Lower lobe of right lung (tissue), 2 donors: ENCODE data around the gene KRTAP13-2. TPM values are rescaled to one million over a fixed set of nuclear protein-coding genes. Genes with fewer than 3 reads are reported as not detected.
A peak's percentile ranks its signal among the peaks of the same experiment; 100 is the strongest.

Experiments
- ATAC-seq, 2 donors: fragments of 200-7000 bp; cut with Tn5 transposase; one replicate each; pipeline ENCODE4 v1.9.1; 2020 to 2022; ENCODE audit warnings: mild to moderate bottlenecking in 2 of 2, moderate library complexity in 2 of 2
- DNase-seq: peaks from one replicate; pipeline ENCODE4 v3.0.0-alpha.2; 2020
- H3K27ac ChIP-seq: fragments of 200-600 bp; one replicate; pipeline ENCODE4 v1.8.0; 2022
- H3K27me3 ChIP-seq: fragments of 200-600 bp; one replicate; pipeline ENCODE4 v1.8.0; 2022; ENCODE audit warnings: low read depth
- H3K36me3 ChIP-seq: fragments of 200-600 bp; one replicate; pipeline ENCODE4 v1.8.0; 2022; ENCODE audit warnings: mild to moderate bottlenecking
- H3K4me1 ChIP-seq: fragments of 200-600 bp; one replicate; pipeline ENCODE4 v1.8.0; 2022
- H3K4me3 ChIP-seq: fragments of 200-600 bp; one replicate; pipeline ENCODE4 v1.8.0; 2022; ENCODE audit warnings: mild to moderate bottlenecking
- H3K9me3 ChIP-seq: fragments of 200-600 bp; one replicate; pipeline ENCODE4 v1.8.0; 2022
- intact Hi-C: fragments of 100-400 bp; cut with DNase I; formaldehyde crosslinking; loops from one replicate; pipeline ENCODE4 v1.11.0; 2022
- total RNA-seq: library from RNA; stranded (reverse); fragmentation: NEBNext Ultra II Directional; extraction: Animal tissue kit (Norgen Biotek cat#: 25700); gene quantifications from one replicate; pipeline ENCODE4 v1.2.1, GENCODE V29; 2021
- TF ChIP-seq, protein P1 (sequence below): fragments of 200-600 bp; IDR thresholded peaks from one replicate; pipeline ENCODE4 v1.8.0; 2022; ENCODE audit warnings: antibody characterized with exemption, mild to moderate bottlenecking
- donor health status: DM: no; HTN: yes; CAD: no; lungs with severe emphysema.

KRTAP13-2 gene
- total RNA-seq, 1 donor from 2014 or later, result not detected

DNA sequence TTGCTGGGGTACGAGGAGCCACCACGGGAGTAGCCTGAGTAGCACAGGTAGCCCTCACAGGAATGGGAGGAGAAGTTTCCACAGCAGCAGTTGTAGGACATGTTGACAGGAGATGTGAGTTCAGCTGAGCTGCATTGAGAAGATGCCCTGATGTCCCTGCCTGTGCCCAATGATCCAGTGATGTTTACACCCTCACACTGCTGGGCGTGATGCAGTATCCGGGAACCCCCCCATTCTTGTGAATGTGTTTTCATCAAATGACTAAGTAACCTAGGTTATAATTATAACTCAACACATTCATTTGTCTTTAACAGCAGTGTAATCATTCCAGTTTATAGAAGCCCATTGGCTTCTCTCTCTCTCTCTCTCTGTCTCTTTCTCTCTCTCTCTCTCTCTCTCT, 23.6 kb downstream of the KRTAP13-2 start, which contains the start of gene KRTAP23-1:
Gene KRTAP23-1 (minus strand): TSS at position 101 of the 400 bp plus-strand sequence. CDS start 0 bp downstream, at position 101.
- Histone ChIP-seq H3K4me3 (no peak within 1 kb of the TSS), H3K9me3 (no peaks in the 10 kb centered on the region), H3K27me3 (no peaks in the 10 kb centered on the region), H3K36me3 (no peaks in the 10 kb centered on the region), H3K27ac (no peak within 1 kb of the TSS), H3K4me1 (no peaks in the 10 kb centered on the region)
- TF ChIP-seq, protein P1, sequence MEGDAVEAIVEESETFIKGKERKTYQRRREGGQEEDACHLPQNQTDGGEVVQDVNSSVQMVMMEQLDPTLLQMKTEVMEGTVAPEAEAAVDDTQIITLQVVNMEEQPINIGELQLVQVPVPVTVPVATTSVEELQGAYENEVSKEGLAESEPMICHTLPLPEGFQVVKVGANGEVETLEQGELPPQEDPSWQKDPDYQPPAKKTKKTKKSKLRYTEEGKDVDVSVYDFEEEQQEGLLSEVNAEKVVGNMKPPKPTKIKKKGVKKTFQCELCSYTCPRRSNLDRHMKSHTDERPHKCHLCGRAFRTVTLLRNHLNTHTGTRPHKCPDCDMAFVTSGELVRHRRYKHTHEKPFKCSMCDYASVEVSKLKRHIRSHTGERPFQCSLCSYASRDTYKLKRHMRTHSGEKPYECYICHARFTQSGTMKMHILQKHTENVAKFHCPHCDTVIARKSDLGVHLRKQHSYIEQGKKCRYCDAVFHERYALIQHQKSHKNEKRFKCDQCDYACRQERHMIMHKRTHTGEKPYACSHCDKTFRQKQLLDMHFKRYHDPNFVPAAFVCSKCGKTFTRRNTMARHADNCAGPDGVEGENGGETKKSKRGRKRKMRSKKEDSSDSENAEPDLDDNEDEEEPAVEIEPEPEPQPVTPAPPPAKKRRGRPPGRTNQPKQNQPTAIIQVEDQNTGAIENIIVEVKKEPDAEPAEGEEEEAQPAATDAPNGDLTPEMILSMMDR, result no peak
- no peak for ATAC-seq
- no peak for DNase-seq
- intact Hi-C loops, result no loop called here

DNA sequence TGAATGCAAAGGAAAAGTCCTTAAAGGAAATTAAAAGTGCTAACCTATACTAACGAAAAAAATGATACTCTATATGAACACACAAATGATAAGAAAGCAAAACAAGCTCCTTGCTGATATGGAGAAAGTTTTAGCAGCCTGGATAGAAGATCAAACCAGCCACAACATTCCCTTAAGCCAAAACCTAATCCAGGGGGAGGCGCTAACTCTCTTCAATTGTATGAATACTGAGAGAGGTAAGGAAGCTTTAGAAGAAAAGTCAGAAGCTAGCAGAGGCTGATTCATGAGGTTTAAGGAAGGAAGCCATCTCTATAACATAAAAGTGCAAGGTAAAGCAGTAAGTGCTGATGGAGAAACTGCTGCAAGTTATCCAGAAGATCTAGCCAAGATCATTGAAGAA, 27.1 kb downstream of the KRTAP13-2 start:
- intact Hi-C loops, result no loop called here
- no peaks in the 10 kb centered on the region for H3K36me3 ChIP-seq
- no peak overlapping the region for H3K4me3 ChIP-seq
- no peaks in the 10 kb centered on the region for H3K9me3 ChIP-seq
- DNase-seq, result no peak
- no peaks in the 10 kb centered on the region for H3K27me3 ChIP-seq
- H3K4me1 ChIP-seq, result no peaks in the 10 kb centered on the region
- TF ChIP-seq, protein P1, result no peak
- ATAC-seq, result no peak
- no peak overlapping the region for H3K27ac ChIP-seq

DNA sequence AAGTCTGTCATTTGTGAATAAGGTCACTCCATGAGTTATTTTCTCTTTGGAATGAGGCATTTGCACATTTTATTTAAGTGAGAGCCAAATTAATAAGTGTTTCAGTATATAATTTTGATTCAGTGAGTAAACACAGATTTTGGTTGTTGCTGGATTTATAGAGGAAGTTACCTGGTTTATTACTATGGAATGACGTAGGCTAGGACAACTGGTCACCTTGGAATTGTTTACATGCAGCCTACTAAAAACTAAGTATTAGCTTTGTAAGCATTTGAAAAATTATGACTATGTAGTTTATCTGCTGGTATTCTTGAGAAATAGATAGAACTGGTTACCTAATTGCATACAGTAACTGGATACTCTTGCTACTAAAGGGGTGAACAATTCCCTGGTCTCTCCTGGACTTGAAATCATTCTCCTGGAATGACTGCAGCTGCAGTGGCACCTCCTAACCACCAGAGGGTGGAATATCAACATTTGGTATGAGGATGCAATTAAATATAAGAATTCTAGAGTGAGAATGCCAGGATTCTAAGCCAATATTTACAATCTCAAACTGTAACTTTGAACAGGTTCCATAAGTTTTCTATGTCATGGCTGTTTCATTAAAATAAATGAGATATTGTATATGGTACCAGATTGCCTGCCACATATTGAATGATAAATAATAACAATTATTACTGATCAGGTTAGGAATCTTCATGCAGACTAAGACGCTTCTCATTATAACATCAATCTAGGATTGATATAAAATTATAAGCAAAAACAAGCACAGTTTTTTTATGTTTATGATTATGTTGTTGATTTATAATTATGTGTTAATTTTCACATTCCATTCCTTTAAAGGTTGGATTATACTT, 31.1 kb downstream of the KRTAP13-2 start:
- H3K4me3 ChIP-seq, result no peak overlapping the region
- TF ChIP-seq, protein P1, result peak; percentile 86
- DNase-seq (peak; percentile 45), ATAC-seq (peak in 1 of 2 donors; percentile 53)
- no peaks in the 10 kb centered on the region for H3K4me1 ChIP-seq
- no peaks in the 10 kb centered on the region for H3K9me3 ChIP-seq
- no peaks in the 10 kb centered on the region for H3K36me3 ChIP-seq
- H3K27ac ChIP-seq, result no peak overlapping the region
- intact Hi-C loops, result no loop called here
- no peaks in the 10 kb centered on the region for H3K27me3 ChIP-seq

DNA sequence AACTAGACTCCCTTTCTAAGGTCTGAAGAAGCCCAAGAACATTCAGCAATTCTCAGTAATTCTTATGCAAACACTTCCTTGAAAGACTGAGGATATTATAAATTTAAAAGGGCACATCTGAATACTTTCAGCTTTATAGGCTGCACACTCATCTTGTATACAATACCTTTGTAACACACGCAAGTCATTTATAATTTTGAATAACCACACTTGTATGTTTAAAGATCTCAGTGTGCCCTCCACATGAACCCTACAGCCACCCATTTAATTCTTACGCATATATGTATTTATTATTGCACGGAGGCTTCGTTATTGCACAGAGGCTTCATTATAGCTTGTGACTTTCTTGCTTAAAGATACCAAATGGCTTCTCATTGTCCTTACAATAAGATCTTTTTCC, 33.4 kb downstream of the KRTAP13-2 start:
- no peaks in the 10 kb centered on the region for H3K4me1 ChIP-seq
- H3K27me3 ChIP-seq, result no peaks in the 10 kb centered on the region
- intact Hi-C loops, result no loop called here
- H3K27ac ChIP-seq, result no peak overlapping the region
- no peak for DNase-seq
- ATAC-seq, result no peak
- H3K4me3 ChIP-seq, result no peak overlapping the region
- H3K36me3 ChIP-seq, result no peaks in the 10 kb centered on the region
- TF ChIP-seq, protein P1, result no peak
- H3K9me3 ChIP-seq, result no peaks in the 10 kb centered on the region

DNA sequence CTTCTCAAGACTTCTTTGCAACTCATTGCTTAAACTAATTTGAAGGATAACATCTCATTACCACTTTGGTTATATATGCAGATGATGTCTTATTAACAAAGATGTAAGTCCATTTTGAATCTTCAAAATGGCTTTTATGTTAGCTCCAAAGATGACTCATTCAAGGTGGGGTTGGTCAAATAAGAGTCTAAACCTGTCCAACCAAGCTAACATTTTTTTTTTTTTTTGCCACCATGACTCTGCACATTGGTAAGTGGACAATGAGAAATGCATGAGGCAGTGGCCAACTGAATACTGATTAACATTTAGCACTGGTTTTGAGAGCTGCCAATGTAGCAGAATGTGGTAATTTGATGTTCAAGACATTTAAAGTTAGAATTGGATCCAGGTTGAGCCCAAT, 34.3 kb downstream of the KRTAP13-2 start:
- no peaks in the 10 kb centered on the region for H3K27me3 ChIP-seq
- H3K4me1 ChIP-seq, result no peaks in the 10 kb centered on the region
- H3K36me3 ChIP-seq, result no peaks in the 10 kb centered on the region
- no peak overlapping the region for H3K27ac ChIP-seq
- no peaks in the 10 kb centered on the region for H3K9me3 ChIP-seq
- no peak overlapping the region for H3K4me3 ChIP-seq
- TF ChIP-seq, protein P1, result no peak
- no peak for ATAC-seq
- no peak for DNase-seq
- intact Hi-C loops, result no loop called here
